Measurements from ENCODE around the gene GIMD1. TPM values are rescaled to one million over a fixed set of nuclear protein-coding genes. Genes with fewer than 3 reads are reported as not detected.
"Not testable (repeated sequence)": the region's sequence is repeated elsewhere in the genome, so short reads cannot be mapped to it uniquely, and the experiment has no call there.

Gene GIMD1
- polyA plus RNA-seq, 1 experiment, result not detected

GRCh38 chr4:106334741-106335470 is 33.7 kb downstream of the GIMD1 start:
- H3K27me3 ChIP-seq (ENCODE audit: control insufficient read depth, insufficient read depth, low read length), result no peaks in the 10 kb centered on the region
- POLR2A ChIA-PET, result interaction anchor here (0.7 kb wide), 1 partner anchor 861 kb away, joined by 6 read pairs; the partner anchor contains the start of gene PPA2
- no peak overlapping the region for H3K27ac ChIP-seq (ENCODE audit: low read depth, low read length)
- H3K4me3 ChIP-seq (ENCODE audit: low read depth, low read length), result no peak overlapping the region
- DNase-seq (ENCODE audit: low read depth, low spot score), result no peak
- TF ChIP-seq CTCF (IDR thresholded peaks at IDR 0.05; ENCODE audit: low read depth, low read length), result no peak
- H3K9me3 ChIP-seq (ENCODE audit: control insufficient read depth, insufficient read depth, low read length), result peaks cover 3% of the 10 kb centered on the region; the same call in 1 of the 2 replicates
- CTCF ChIA-PET, result interaction anchor here (0.7 to 1.7 kb wide), 2 partner anchors 69 to 1184 kb away, joined by 3 to 5 read pairs; no protein-coding TSS in a partner anchor

- CTCF ChIA-PET, result interaction anchor here (1.0 kb wide), 1 partner anchor 67 kb away, joined by 3 read pairs; no protein-coding TSS in a partner anchor
Observed at GRCh38 chr4:106333186-106333585, 35.4 kb downstream of the GIMD1 start.

GRCh38 chr4:106329041-106329618 is 39.4 kb downstream of the GIMD1 start:
- CTCF ChIA-PET, result interaction anchor here (0.6 to 2.8 kb wide), 42 partner anchors 9 to 1423 kb away, joined by 3 to 27 read pairs (median 4); partner anchors contain the start of gene TBCK
- Histone ChIP-seq H3K4me3 (ENCODE audit: low read depth, low read length) (no peak overlapping the region), H3K9me3 (ENCODE audit: control insufficient read depth, insufficient read depth, low read length) (no peaks in the 10 kb centered on the region), H3K27me3 (ENCODE audit: control insufficient read depth, insufficient read depth, low read length) (no peaks in the 10 kb centered on the region), H3K27ac (ENCODE audit: low read depth, low read length) (no peak overlapping the region)
- POLR2A ChIA-PET, result no interaction called here
- DNase-seq (ENCODE audit: low read depth, low spot score), result peak; percentile 21
- TF ChIP-seq CTCF (IDR thresholded peaks at IDR 0.05; ENCODE audit: low read depth, low read length), result peak; percentile 77

More at GRCh38 chr4:106333186-106333585, 35.4 kb downstream of the GIMD1 start:
- no peak overlapping the region for H3K4me3 ChIP-seq (ENCODE audit: low read depth, low read length)
- DNase-seq (ENCODE audit: low read depth, low spot score), result no peak
- no peak overlapping the region for H3K27ac ChIP-seq (ENCODE audit: low read depth, low read length)
- H3K27me3 ChIP-seq (ENCODE audit: control insufficient read depth, insufficient read depth, low read length), result no peaks in the 10 kb centered on the region
- POLR2A ChIA-PET, result no interaction called here
- TF ChIP-seq CTCF (IDR thresholded peaks at IDR 0.05; ENCODE audit: low read depth, low read length), result no peak
- peaks cover 1% of the 10 kb centered on the region; the same call in 1 of the 2 replicates for H3K9me3 ChIP-seq (ENCODE audit: control insufficient read depth, insufficient read depth, low read length)

GRCh38 chr4:106325800-106326199 is 42.8 kb downstream of the GIMD1 start:
- no peak for TF ChIP-seq CTCF (IDR thresholded peaks at IDR 0.05; ENCODE audit: low read depth, low read length)
- DNase-seq (ENCODE audit: low read depth, low spot score), result no peak
- H3K9me3 ChIP-seq (ENCODE audit: control insufficient read depth, insufficient read depth, low read length), result no peaks in the 10 kb centered on the region; the same call in 1 of the 2 replicates
- no peaks in the 10 kb centered on the region for H3K27me3 ChIP-seq (ENCODE audit: control insufficient read depth, insufficient read depth, low read length)
- no peak overlapping the region for H3K27ac ChIP-seq (ENCODE audit: low read depth, low read length)
- ChIA-PET POLR2A (no interaction called here), CTCF (interaction anchor here (0.7 to 2.9 kb wide), 3 partner anchors 17 to 59 kb away, joined by 3 to 18 read pairs (median 9); partner anchors contain the start of gene GIMD1)
- no peak overlapping the region for H3K4me3 ChIP-seq (ENCODE audit: low read depth, low read length)

GRCh38 chr4:106323119-106323518 is 45.5 kb downstream of the GIMD1 start:
- Histone ChIP-seq H3K9me3 (ENCODE audit: control insufficient read depth, insufficient read depth, low read length) (no peaks in the 10 kb centered on the region; the same call in 1 of the 2 replicates), H3K27ac (ENCODE audit: low read depth, low read length) (no peak overlapping the region), H3K27me3 (ENCODE audit: control insufficient read depth, insufficient read depth, low read length) (no peaks in the 10 kb centered on the region), H3K4me3 (ENCODE audit: low read depth, low read length) (no peak overlapping the region)
- CTCF ChIA-PET, result no interaction called here
- TF ChIP-seq CTCF (IDR thresholded peaks at IDR 0.05; ENCODE audit: low read depth, low read length), result no peak
- DNase-seq (ENCODE audit: low read depth, low spot score), result no peak
- POLR2A ChIA-PET, result no interaction called here

GRCh38 chr4:106321814-106322213 is 46.8 kb downstream of the GIMD1 start:
- H3K4me3 ChIP-seq (ENCODE audit: low read depth, low read length); CTCF ChIA-PET; H3K27me3 ChIP-seq (ENCODE audit: control insufficient read depth, insufficient read depth, low read length); POLR2A ChIA-PET; DNase-seq (ENCODE audit: low read depth, low spot score); H3K27ac ChIP-seq (ENCODE audit: low read depth, low read length); H3K9me3 ChIP-seq (ENCODE audit: control insufficient read depth, insufficient read depth, low read length): not testable (repeated sequence)

- H3K27ac ChIP-seq (ENCODE audit: low read depth, low read length); H3K27me3 ChIP-seq (ENCODE audit: control insufficient read depth, insufficient read depth, low read length); DNase-seq (ENCODE audit: low read depth, low spot score); H3K4me3 ChIP-seq (ENCODE audit: low read depth, low read length); CTCF ChIA-PET; POLR2A ChIA-PET; H3K9me3 ChIP-seq (ENCODE audit: control insufficient read depth, insufficient read depth, low read length): not testable (repeated sequence)
Observed at GRCh38 chr4:106321168-106321567, 47.4 kb downstream of the GIMD1 start.

All from AG04450 (cell line).